Activated T-cell treated with anti-CD3 and anti-CD28 coated beads, Interleukin-2, amount 50 U/mL, for 24 hours (primary cell): ENCODE measurements around the gene GABRB1.

Experiments used
- DNase-seq: peaks from one replicate; pipeline ENCODE4 v3.0.0-alpha.2; 2020
- H3K27ac Mint-ChIP-seq: 2 replicates; pipeline ENCODE4 v1.8.0; 2020; ENCODE audit warnings: mild to moderate bottlenecking, mixed read lengths
- H3K27me3 Mint-ChIP-seq: 2 replicates; pipeline ENCODE4 v1.8.0; 2020; ENCODE audit warnings: mixed read lengths
- H3K36me3 Mint-ChIP-seq: 2 replicates; pipeline ENCODE4 v1.8.0; 2020; ENCODE audit warnings: low read depth, mixed read lengths
- H3K4me1 Mint-ChIP-seq: 2 replicates; pipeline ENCODE4 v1.8.0; 2020; ENCODE audit warnings: low read depth, mixed read lengths
- H3K4me3 Mint-ChIP-seq: 2 replicates; pipeline ENCODE4 v1.8.0; 2020; ENCODE audit warnings: mild to moderate bottlenecking, moderate library complexity, mixed read lengths
- H3K9me3 Mint-ChIP-seq: 2 replicates; pipeline ENCODE4 v1.8.0; 2020; ENCODE audit warnings: mixed read lengths

GABRB1 gene

DNA sequence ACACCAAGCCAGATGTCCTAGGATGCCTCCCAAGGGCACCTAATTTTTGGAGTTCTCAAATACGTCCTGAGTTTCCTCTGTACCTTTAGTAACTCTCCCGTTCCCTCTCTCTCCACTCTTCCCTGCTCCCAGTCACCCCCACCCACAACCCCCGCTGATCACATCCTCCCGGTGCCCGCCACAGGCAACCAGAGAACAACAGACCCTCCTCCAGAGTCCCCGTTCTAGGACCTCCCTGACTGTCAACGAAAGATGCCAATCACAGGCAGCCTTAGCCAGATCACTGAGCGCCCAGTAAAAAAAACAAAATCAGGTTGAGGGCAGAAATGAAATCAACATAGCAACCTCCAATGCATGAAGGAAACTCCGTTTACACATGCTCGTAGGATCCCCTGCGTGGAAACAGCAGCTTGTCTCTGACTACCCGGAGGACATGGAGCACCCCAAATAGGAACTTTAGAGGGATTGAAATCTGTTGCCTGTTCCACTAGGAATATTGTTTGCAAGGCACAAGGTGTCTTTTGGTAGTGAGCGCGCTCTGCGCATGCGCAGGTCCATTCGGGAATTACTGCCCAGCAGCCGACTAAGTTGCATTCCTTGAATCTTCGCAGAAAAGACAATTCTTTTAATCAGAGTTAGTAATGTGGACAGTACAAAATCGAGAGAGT, at the start of gene GABRB1:
Gene GABRB1 (plus strand): TSS at position 557 of the 668 bp plus-strand sequence.
- no peaks in the 10 kb centered on the region for H3K36me3 Mint-ChIP-seq
- no peak within 1 kb of the TSS for H3K27ac Mint-ChIP-seq
- peak within 1 kb of the TSS; percentile 66 for H3K4me3 Mint-ChIP-seq
- peak; percentile 47 for DNase-seq
- H3K27me3 Mint-ChIP-seq, result peaks cover 54% of the 10 kb centered on the region
- H3K4me1 Mint-ChIP-seq, result peaks cover 19% of the 10 kb centered on the region
- H3K9me3 Mint-ChIP-seq, result no peaks in the 10 kb centered on the region

DNA sequence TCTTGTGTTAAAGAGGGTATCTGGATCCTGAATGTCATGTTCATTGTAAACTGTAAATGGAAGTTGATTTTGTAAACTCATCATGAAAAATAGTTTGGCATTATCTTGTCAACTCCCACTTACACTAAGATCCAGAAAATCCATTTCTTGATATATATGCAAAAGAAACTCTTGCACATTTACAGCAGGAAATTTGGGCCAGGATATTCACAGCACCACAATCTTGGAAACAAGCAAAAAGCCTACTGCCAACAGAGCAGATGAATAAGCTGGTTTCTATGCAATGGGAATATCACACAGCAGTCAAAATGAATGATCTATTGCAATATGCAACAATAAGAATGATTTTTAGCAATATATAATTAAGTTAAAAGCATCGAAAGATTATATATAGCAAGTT, 46.6 kb upstream of the GABRB1 start:
- Mint-ChIP-seq H3K4me1 (no peaks in the 10 kb centered on the region), H3K36me3 (no peaks in the 10 kb centered on the region), H3K9me3 (no peaks in the 10 kb centered on the region), H3K27me3 (peaks cover 14% of the 10 kb centered on the region), H3K27ac (no peak overlapping the region), H3K4me3 (no peak overlapping the region)
- no peak for DNase-seq

DNA sequence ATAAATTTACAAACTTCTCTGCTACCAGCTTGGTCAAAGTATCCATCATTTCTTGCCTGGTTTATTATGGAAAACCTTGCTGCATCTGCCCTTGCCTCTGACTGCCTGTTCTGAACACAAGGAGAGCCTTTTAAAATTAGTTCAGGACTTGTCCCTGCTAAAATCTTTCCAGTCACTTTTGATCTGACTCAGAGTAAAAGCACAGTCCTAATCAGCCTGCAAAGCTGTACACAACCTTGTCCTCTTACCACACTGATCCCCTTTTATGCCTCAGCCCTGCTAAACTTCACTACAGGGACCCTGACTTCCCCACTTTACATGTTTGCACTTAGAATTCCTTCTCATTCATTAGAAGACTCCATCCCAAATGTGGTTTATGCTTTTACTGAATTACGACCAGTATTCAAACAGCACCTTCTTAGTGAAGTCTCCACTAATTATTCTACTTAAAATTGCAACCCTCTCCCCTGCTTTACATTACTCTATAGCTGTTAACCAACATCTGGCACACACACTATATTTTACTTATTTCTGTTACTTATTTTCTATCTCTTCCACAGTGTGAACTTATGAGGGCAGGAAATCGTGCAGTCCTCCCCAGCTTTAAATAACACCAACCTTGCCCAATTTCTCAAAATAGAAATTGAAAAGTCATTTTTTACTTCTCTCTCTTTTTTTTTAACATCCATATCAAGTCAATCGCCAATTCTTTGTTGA, 44.3 kb upstream of the GABRB1 start:
- H3K4me1 Mint-ChIP-seq, result peaks cover under 1% of the 10 kb centered on the region
- H3K27ac Mint-ChIP-seq, result no peak overlapping the region
- H3K9me3 Mint-ChIP-seq, result no peaks in the 10 kb centered on the region
- H3K27me3 Mint-ChIP-seq, result peaks cover 24% of the 10 kb centered on the region
- no peak for DNase-seq
- H3K36me3 Mint-ChIP-seq, result no peaks in the 10 kb centered on the region
- no peak overlapping the region for H3K4me3 Mint-ChIP-seq

DNA sequence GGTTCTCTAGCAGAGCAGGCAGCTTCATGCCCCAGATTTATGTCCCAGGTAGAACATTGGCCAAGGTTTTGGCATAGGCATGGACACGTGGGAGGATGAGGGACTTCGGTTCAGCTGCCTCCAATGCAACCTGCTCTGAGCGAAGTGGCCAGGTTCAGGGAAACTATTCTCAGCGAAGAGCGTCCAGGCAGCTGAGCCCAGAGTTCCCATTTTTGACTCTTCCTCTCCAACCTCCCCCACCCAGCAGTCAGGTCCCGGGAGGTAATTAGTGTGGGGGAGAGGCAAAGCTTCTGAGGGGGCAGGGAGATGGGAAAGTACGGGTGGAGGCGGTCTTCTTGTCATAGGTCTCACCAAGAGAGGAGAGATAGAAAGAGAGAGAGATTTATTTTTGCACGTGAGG, 39.0 kb upstream of the GABRB1 start:
- peaks cover 64% of the 10 kb centered on the region for H3K27me3 Mint-ChIP-seq
- H3K27ac Mint-ChIP-seq, result no peak overlapping the region
- H3K4me1 Mint-ChIP-seq, result peaks cover 24% of the 10 kb centered on the region
- H3K36me3 Mint-ChIP-seq, result no peaks in the 10 kb centered on the region
- no peak for DNase-seq
- H3K9me3 Mint-ChIP-seq, result no peaks in the 10 kb centered on the region
- no peak overlapping the region for H3K4me3 Mint-ChIP-seq

DNA sequence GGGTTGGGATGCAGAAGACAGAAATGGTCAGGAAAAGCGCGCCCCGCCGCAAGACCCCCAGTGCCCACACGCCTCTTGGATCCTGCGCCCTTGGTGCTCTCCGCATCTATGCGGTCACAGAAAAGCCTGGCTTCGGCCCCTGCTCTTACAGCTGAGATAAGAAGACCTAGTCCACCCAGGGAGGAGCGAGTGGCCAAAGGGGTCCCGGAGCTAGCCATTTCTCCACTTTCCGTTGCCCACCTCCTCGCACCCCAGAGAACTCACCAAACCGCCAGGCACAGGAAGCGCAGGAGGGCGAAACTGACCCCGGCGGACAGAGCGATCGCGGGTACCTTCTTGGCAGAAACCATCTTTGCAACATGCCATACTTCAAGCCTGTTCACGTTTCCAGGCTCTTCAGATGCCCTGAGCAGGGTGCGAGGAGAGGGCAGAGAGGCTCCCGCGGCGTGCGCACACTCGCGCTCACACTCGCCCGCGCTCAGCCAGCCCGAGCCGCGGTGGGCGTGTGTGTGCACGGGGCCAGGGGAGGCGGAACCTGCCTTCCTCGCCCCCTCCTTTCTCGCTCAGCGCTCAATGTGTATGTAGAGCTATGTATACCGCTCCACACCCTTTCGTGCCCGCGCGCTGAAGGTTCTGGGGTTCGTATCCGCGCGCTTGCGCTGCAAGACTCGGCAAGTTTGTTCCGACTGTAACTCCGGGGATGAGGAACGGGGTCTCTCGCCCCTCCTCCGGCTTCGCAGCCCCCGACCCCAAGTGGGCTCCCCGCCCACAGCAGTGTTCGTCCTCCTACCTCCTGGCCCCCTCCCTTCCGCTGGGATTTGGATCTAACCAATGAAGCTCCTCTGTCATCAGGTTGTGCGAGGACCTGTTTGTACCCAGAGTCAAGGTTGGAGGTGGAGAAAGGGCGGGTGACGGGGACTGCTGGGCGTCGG, 38.0 kb upstream of the GABRB1 start, which contains the start of gene GABRA4:
Gene GABRA4 (minus strand): TSS at position 507 of the 932 bp plus-strand sequence. CDS start 157 bp downstream, at position 350.
- Mint-ChIP-seq H3K4me3 (peak within 1 kb of the TSS; percentile 57), H3K9me3 (no peaks in the 10 kb centered on the region), H3K27ac (no peak within 1 kb of the TSS), H3K4me1 (peaks cover 24% of the 10 kb centered on the region), H3K27me3 (peaks cover 69% of the 10 kb centered on the region), H3K36me3 (no peaks in the 10 kb centered on the region)
- DNase-seq, result peak; percentile 32

DNA sequence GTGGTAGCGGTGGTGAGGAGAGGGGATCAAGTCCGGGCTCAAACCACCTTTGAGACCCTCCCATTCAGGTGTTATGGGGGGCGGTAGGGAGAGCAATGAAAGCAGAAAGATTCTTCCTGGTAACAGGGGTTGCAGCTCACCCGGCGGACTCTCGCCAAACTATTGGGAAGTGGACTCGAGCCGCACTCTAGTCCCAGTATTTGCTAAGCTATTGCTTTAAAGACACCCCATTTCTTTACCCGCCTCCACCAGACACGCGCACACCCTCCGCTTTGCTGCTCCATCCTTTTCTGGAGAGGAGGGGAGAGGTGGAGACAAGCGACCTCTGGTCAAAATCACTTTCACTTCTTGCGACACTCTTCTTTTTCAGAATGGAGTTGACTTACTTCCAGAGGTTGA, 37.4 kb upstream of the GABRB1 start:
- peak overlapping the region; percentile 57 for H3K4me3 Mint-ChIP-seq
- no peaks in the 10 kb centered on the region for H3K9me3 Mint-ChIP-seq
- peaks cover 24% of the 10 kb centered on the region for H3K4me1 Mint-ChIP-seq
- H3K27me3 Mint-ChIP-seq, result peaks cover 63% of the 10 kb centered on the region
- no peak for DNase-seq
- no peaks in the 10 kb centered on the region for H3K36me3 Mint-ChIP-seq
- H3K27ac Mint-ChIP-seq, result no peak overlapping the region

DNA sequence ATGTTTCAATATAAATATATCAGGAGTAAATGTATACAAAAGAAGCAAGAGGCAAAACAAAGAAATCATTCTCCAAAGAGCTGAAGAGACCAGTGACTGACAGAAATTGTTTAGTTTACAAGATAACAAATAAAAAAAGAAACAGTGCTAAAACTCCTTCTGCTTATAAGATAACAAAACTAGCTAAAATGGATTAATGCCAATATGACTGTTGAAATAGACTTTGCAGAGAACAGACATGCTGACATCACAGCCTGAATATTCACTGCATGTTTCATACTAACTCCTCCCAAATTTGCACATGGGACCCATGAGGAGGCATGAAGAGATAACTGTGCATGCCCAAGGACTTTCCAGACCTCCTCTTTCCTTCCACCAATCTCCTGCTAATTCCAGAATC, 31.8 kb upstream of the GABRB1 start:
- no peaks in the 10 kb centered on the region for H3K9me3 Mint-ChIP-seq
- H3K4me3 Mint-ChIP-seq, result no peak overlapping the region
- DNase-seq, result no peak
- no peaks in the 10 kb centered on the region for H3K4me1 Mint-ChIP-seq
- peaks cover 29% of the 10 kb centered on the region for H3K27me3 Mint-ChIP-seq
- no peak overlapping the region for H3K27ac Mint-ChIP-seq
- H3K36me3 Mint-ChIP-seq, result no peaks in the 10 kb centered on the region

DNA sequence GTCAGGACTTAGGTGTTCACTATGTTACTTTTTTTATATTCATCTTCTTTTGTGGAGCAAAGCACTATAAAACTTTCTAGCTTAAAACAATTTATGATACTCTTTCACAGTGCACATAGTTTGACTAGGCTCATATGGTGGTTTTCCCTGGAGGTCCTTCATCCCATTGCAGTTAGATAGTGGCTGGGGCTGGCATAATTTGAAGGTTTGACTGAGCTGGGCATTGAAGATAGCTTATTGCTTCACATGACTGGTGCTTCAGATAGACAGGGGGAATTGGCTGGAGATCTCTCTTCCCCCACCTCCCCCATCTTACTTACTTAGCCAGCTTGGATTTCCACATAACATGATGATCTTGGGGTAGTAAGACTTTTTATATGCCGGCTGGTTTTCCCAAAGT, 31.0 kb upstream of the GABRB1 start:
- Mint-ChIP-seq H3K9me3 (no peaks in the 10 kb centered on the region), H3K4me3 (no peak overlapping the region), H3K4me1 (no peaks in the 10 kb centered on the region), H3K27me3 (peaks cover 23% of the 10 kb centered on the region), H3K27ac (no peak overlapping the region), H3K36me3 (no peaks in the 10 kb centered on the region)
- no peak for DNase-seq

DNA sequence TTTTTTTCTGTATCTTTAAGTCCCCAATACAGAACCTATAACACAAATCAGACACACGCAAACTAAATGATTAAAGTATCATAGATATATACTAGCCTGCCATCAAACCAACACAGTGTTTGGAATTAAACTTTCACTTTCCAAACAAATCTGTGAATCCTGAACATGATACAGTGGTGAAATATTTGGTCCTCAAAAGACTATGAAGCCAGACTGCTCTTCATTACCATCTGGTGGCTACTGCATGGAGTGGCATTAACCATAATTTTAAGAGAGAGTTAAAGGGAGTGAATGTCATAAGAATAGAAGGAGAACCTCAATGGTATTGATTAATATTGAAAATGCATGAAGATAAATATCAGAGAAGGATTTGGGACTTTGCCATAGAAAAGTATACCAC, 28.8 kb upstream of the GABRB1 start:
- no peaks in the 10 kb centered on the region for H3K4me1 Mint-ChIP-seq
- H3K27me3 Mint-ChIP-seq, result peaks cover 8% of the 10 kb centered on the region
- no peak overlapping the region for H3K4me3 Mint-ChIP-seq
- no peaks in the 10 kb centered on the region for H3K9me3 Mint-ChIP-seq
- H3K27ac Mint-ChIP-seq, result no peak overlapping the region
- H3K36me3 Mint-ChIP-seq, result no peaks in the 10 kb centered on the region
- no peak for DNase-seq

DNA sequence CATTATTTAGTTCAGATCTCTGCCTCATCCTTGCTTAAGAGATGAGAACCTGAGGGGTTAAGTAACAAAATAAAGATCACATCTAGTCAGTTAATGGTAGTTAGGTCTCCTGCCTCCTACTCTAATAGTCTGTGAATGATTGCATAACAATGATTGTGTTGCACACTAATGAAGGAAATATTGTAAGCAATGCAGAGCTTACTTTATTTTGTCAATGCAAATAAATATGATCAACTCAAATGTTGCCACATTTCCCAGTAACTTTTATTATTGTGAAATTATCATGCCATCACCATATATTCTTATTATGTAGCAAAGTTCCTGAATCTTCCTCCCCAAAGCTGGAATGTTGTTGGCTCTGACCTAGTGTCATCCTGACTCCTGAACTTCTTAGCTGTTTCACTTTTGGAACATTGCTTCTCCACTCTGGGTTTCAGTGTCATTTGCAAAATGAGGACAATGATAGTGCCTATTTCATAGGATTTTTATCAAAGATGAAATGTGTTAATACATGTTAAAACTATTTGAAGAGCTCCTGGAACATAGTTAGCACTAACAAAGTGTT, 20.9 kb upstream of the GABRB1 start:
- no peak overlapping the region for H3K4me3 Mint-ChIP-seq
- DNase-seq, result no peak
- peak overlapping the region; percentile 74 for H3K27ac Mint-ChIP-seq
- H3K4me1 Mint-ChIP-seq, result peaks cover 23% of the 10 kb centered on the region
- H3K36me3 Mint-ChIP-seq, result peaks cover 3% of the 10 kb centered on the region
- H3K27me3 Mint-ChIP-seq, result no peaks in the 10 kb centered on the region
- no peaks in the 10 kb centered on the region for H3K9me3 Mint-ChIP-seq

DNA sequence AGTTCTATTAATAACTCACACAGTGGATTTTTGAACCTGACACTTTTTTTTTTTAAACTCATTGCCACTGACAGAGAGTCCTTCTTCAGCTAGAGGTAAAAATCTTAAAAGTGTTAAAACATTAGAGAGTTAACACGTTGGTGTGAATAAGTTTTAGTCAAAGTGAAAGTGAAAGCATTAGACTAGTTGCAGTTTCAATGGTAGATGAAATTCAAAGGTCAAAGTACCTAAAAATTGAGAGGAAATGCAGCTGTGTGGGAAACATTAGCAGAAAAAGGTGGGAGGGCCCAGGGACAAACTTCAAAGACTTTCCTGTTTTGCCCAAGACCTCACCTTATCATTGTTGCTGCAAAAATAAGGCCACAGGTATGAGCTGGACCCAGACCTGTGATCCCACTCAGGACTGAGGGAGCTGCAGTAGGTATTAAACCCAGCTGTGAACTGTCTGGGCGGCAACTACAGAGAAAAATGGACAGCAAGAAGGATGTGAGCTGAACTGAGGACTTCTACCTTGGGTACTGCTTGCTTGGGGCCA, 20.4 kb upstream of the GABRB1 start:
- no peak for DNase-seq
- Mint-ChIP-seq H3K9me3 (no peaks in the 10 kb centered on the region), H3K27ac (peak overlapping the region; percentile 74), H3K4me3 (no peak overlapping the region), H3K27me3 (no peaks in the 10 kb centered on the region), H3K36me3 (peaks cover 3% of the 10 kb centered on the region), H3K4me1 (peaks cover 23% of the 10 kb centered on the region)

DNA sequence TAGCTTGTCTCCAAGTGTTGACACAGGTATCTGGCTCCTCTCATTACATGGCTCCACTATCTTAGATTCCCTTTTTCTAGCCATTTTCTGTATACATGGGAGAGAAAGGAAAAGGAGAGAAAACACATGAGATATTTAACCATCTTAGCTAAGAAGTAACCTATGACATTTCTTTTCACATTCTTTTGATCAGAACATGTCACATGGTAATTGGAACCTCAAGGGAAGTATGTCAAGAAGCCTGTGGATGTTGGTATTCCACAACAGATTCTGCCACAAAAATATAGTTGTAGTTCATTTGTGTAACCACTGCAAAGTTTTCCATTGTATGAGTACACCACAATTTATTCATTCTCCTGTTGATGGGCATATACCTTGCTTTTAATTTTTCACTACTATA, 18.7 kb upstream of the GABRB1 start:
- Mint-ChIP-seq H3K27ac (no peak overlapping the region), H3K4me1 (peaks cover 28% of the 10 kb centered on the region), H3K27me3 (no peaks in the 10 kb centered on the region), H3K9me3 (no peaks in the 10 kb centered on the region), H3K4me3 (no peak overlapping the region), H3K36me3 (peaks cover 3% of the 10 kb centered on the region)
- DNase-seq, result no peak

DNA sequence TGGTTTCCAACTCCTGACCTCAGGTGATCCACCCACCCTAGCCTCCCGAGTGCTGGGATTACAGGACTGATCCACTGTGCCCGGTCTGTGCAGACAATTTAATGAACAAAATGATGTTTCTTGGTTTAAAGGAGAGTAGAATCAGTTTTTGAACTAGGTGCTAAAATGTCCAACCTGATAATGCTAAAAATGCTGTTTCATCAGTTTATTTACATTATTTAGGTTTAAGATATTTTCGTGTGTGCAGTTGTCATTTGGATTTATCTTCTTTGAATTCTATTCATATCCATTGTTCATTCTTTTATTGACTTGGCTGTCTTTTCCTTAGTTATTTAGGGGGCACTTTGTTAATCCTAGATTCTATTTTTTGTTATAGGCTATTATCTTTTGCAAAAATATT, 18.0 kb upstream of the GABRB1 start:
- DNase-seq, result no peak
- H3K9me3 Mint-ChIP-seq, result no peaks in the 10 kb centered on the region
- H3K27ac Mint-ChIP-seq, result no peak overlapping the region
- H3K4me3 Mint-ChIP-seq, result no peak overlapping the region
- peaks cover 3% of the 10 kb centered on the region for H3K36me3 Mint-ChIP-seq
- peaks cover 28% of the 10 kb centered on the region for H3K4me1 Mint-ChIP-seq
- no peaks in the 10 kb centered on the region for H3K27me3 Mint-ChIP-seq

DNA sequence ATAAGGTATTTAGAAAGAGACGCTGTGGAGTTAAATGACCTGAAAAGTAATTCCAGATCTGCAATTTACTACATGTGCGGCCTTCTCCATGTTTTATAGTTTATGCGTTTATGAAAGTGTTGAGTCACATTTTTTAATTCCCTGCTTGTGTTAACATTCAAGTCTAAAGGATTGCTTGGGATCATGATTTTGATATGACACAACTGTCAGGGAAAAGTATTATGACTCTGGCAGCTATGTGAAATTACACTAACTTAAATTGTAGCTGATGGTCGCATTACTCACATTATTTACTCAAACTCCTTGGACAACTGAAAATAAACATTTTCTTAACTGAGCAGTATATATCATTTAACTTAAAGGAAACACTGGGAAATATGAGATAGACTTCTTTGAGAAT, 14.3 kb upstream of the GABRB1 start:
- H3K36me3 Mint-ChIP-seq, result no peaks in the 10 kb centered on the region
- no peak overlapping the region for H3K27ac Mint-ChIP-seq
- H3K4me3 Mint-ChIP-seq, result no peak overlapping the region
- H3K4me1 Mint-ChIP-seq, result peaks cover 8% of the 10 kb centered on the region
- H3K27me3 Mint-ChIP-seq, result no peaks in the 10 kb centered on the region
- H3K9me3 Mint-ChIP-seq, result no peaks in the 10 kb centered on the region
- DNase-seq, result no peak
